Kidney (tissue), 14 donors: Measurements from ENCODE around the gene WRNIP1. TPM values are rescaled to one million over a fixed set of nuclear protein-coding genes. Genes with fewer than 3 reads are reported as not detected.
A peak's percentile ranks its signal among the peaks of the same experiment; 100 is the strongest.

ENCODE experiments used
- DNase-seq, 5 donors: peaks; one replicate each; pipeline ENCODE4 v3.0.0-alpha.2; 2013 to 2020
- FAIRE-seq: peaks from 2 replicates; lab custom pipeline; 2012; peaks lifted over from hg19 to GRCh38; lab: Jason Lieb, UNC
- H3K27ac ChIP-seq, 2 donors: one replicate each; pipeline ENCODE4 v1.7.0; 2013; ENCODE audit warnings: low read depth in 2 of 2, low read length in 2 of 2, inconsistent platforms in 1 of 2
- H3K27me3 ChIP-seq: one replicate; pipeline ENCODE4 v1.7.1; 2013; ENCODE audit warnings: low read length, inconsistent platforms; ENCODE audit not compliant: control insufficient read depth, insufficient read depth
- H3K36me3 ChIP-seq, 3 donors: one replicate each; pipeline versions ENCODE4 v1.7.0 to v1.7.1; 2013; ENCODE audit warnings: low read length in 3 of 3, control low read depth in 1 of 3, inconsistent platforms in 1 of 3; ENCODE audit not compliant: insufficient read depth in 3 of 3, control insufficient read depth in 2 of 3
- H3K4me1 ChIP-seq, 3 donors: one replicate each; pipeline versions ENCODE4 v1.7.0 to v1.7.1; 2013; ENCODE audit warnings: low read length in 3 of 3, inconsistent platforms in 1 of 3, low read depth in 1 of 3; ENCODE audit not compliant: control insufficient read depth in 2 of 3, insufficient read depth in 2 of 3
- H3K4me3 ChIP-seq, 3 donors: one replicate each; pipeline versions ENCODE4 v1.7.0 to v1.8.1; 2013; ENCODE audit warnings: low read length in 3 of 3, control low read depth in 1 of 3, inconsistent platforms in 1 of 3
- H3K9ac ChIP-seq, 3 donors: one replicate each; pipeline versions ENCODE4 v1.7.0 to v1.7.1; 2013; ENCODE audit warnings: low read length in 3 of 3, control low read depth in 1 of 3, inconsistent platforms in 1 of 3
- H3K9me3 ChIP-seq, 3 donors: one replicate each; pipeline versions ENCODE4 v1.7.0 to v1.7.1; 2013; ENCODE audit warnings: low read length in 3 of 3, control low read depth in 1 of 3, inconsistent platforms in 1 of 3; ENCODE audit not compliant: control insufficient read depth in 2 of 3, insufficient read depth in 1 of 3
- intact Hi-C: fragments of 100-400 bp; cut with DNase I; formaldehyde crosslinking; loops from one replicate; pipeline ENCODE4 v1.11.1; 2022
- polyA plus RNA-seq: library from polyadenylated mRNA; stranded (reverse); fragments of 350-450 nt; fragmentation: Illumina TruSeq; extraction: RNeasy Lipid Tissue Mini Kit (QIAGEN cat#74804); gene quantifications from one replicate; pipeline ENCODE4 v1.2.3, GENCODE V29; 2014; ENCODE audit warnings: low read depth, low replicate concordance; ENCODE audit not compliant: insufficient read depth
- total RNA-seq: library from RNA; stranded (reverse); fragmentation: NEBNext Ultra II Directional; extraction: Animal tissue kit (Norgen Biotek cat#: 25700); gene quantifications from one replicate; pipeline ENCODE4 v1.2.1, GENCODE V29; 2021
- TF ChIP-seq, protein P1 (sequence below): IDR thresholded peaks from 3 replicates; pipeline ENCODE4 v1.5.1; 2012; ENCODE audit warnings: mild to moderate bottlenecking, moderate library complexity, borderline replicate concordance; ENCODE audit not compliant: insufficient read depth; ENCODE audit errors: extremely low read depth
- donor health status: control.
- donor health status: control.
- donor health status: control.
- donor health status: control.
- donor health status: control.
- donor health status: DM: yes; HTN: yes; CAD: no.
- donor health status: Normal renal cell carcinoma (clear cell type).

The WRNIP1 gene
- total and polyA plus RNA-seq, 2 donors from 2014 or later, result 38.0 to 46.3 TPM

GRCh38 chr6:2763876-2764540 is 1.2 kb upstream of the WRNIP1 start:
- H3K27ac ChIP-seq, result peak overlapping the region; percentile 58 to 90
- FAIRE-seq (no peak), DNase-seq (peak in 3 of 5 donors; percentile 35 to 81 (median 73))
- no peaks in the 10 kb centered on the region for H3K9me3 ChIP-seq
- H3K27me3 ChIP-seq, result no peaks in the 10 kb centered on the region
- intact Hi-C loops, result no loop called here
- peak overlapping the region; percentile 68 to 75 (median 74) for H3K4me3 ChIP-seq
- peaks cover 3 to 13% (median 3%) of the 10 kb centered on the region in 3 donors for H3K4me1 ChIP-seq
- H3K36me3 ChIP-seq, result no peaks in the 10 kb centered on the region
- TF ChIP-seq, protein P1, sequence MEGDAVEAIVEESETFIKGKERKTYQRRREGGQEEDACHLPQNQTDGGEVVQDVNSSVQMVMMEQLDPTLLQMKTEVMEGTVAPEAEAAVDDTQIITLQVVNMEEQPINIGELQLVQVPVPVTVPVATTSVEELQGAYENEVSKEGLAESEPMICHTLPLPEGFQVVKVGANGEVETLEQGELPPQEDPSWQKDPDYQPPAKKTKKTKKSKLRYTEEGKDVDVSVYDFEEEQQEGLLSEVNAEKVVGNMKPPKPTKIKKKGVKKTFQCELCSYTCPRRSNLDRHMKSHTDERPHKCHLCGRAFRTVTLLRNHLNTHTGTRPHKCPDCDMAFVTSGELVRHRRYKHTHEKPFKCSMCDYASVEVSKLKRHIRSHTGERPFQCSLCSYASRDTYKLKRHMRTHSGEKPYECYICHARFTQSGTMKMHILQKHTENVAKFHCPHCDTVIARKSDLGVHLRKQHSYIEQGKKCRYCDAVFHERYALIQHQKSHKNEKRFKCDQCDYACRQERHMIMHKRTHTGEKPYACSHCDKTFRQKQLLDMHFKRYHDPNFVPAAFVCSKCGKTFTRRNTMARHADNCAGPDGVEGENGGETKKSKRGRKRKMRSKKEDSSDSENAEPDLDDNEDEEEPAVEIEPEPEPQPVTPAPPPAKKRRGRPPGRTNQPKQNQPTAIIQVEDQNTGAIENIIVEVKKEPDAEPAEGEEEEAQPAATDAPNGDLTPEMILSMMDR, result no peak
- H3K9ac ChIP-seq, result peak overlapping the region in 1 of 3 donors; percentile 72

GRCh38 chr6:2764610-2765165 is 505 bp upstream of the WRNIP1 start:
- FAIRE-seq, result no peak
- peak overlapping the region; percentile 72 to 90 for H3K27ac ChIP-seq

DNA sequence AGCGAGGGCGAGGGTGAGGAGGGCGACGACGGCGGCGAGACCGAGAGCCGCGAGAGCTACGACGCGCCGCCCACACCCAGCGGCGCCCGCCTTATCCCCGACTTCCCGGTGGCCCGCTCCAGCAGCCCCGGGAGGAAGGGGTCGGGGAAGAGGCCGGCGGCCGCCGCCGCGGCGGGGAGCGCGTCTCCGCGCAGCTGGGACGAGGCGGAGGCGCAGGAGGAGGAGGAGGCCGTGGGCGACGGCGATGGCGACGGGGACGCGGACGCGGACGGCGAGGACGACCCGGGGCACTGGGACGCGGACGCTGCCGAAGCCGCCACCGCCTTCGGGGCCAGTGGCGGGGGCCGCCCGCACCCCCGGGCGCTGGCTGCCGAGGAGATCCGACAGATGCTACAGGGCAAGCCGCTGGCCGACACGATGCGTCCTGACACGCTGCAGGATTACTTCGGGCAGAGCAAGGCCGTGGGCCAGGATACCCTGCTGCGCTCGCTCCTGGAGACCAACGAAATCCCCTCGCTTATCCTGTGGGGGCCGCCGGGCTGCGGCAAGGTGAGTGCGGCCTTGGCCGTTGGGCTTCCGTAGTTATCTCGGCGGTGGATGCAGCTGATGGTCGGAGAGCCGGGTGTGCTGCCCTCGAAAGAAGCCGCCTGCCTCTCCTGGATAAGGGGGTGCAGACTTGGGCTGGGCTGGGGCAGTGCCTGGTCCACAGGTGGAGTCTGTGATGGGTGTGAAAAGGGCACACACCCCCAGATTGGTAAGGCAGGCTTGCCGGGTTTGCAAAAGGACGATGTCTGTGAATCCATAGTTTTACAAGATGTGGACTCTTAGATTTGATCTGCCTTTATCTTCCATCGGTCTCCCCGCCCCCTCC is 938 bp downstream of the WRNIP1 start:
- Histone ChIP-seq H3K4me1 (peaks cover 3 to 18% (median 3%) of the 10 kb centered on the region in 3 donors), H3K27ac (peak overlapping the region; percentile 90 to 94), H3K36me3 (peaks cover 0 to 2% (median 0%) of the 10 kb centered on the region in 3 donors), H3K9ac (peak overlapping the region; percentile 72 to 82 (median 74)), H3K4me3 (peak overlapping the region; percentile 76 to 87 (median 78)), H3K9me3 (no peaks in the 10 kb centered on the region), H3K27me3 (no peaks in the 10 kb centered on the region)
- DNase-seq (peak; percentile 50 to 88 (median 71)), FAIRE-seq (no peak)
- TF ChIP-seq, protein P1, result no peak
- intact Hi-C loops, result no loop called here

More at GRCh38 chr6:2764610-2765165, 505 bp upstream of the WRNIP1 start:
- Histone ChIP-seq H3K4me3 (peak overlapping the region; percentile 68 to 75 (median 74)), H3K27me3 (no peaks in the 10 kb centered on the region), H3K9ac (peak overlapping the region; percentile 44 to 73 (median 72)), H3K4me1 (peaks cover 3 to 13% (median 3%) of the 10 kb centered on the region in 3 donors), H3K9me3 (no peaks in the 10 kb centered on the region), H3K36me3 (no peaks in the 10 kb centered on the region)
- TF ChIP-seq, protein P1, result no peak
- intact Hi-C loops, result no loop called here
- DNase-seq, result peak; percentile 55 to 86 (median 81)
